K562 (cell line): ENCODE measurements around the gene MBNL2. TPM values are rescaled to one million over a fixed set of nuclear protein-coding genes. Genes with fewer than 3 reads are reported as not detected.

Source experiments
- SMC3 ChIP-seq: conservative IDR thresholded peaks from 2 replicates; pipeline ENCODE4 v1.6.1; 2011; ENCODE audit warnings: low read depth, low read length, improper control_type of control experiment; ENCODE audit not compliant: insufficient read depth
- polyA plus RNA-seq, 8 experiments: library from polyadenylated mRNA; depleted of rRNA in 4 of 8; stranded (reverse) in 5 of 8; unstranded in 3 of 8; fragments of >200 nt; fragmentation: Nextera tagmentation in 2 of 8; fragmentation: Illumina TruSeq in 1 of 8; extraction: Ambion mirVana in 2 of 8; extraction: Trizol in 1 of 8; gene quantifications; 2 replicates each; pipeline versions ENCODE4 v1.2.1 to v1.2.3, GENCODE V29; 2011 to 2014; ENCODE audit warnings: inconsistent platforms in 1 of 8, missing spikeins in 1 of 8
- total RNA-seq, 7 experiments: library from RNA; depleted of rRNA in 6 of 7; stranded (reverse); fragments of >200 nt in 6 of 7; fragmentation: Illumina TruSeq in 2 of 7; extraction: Trizol in 2 of 7; gene quantifications; 2 replicates each; pipeline versions ENCODE4 v1.2.1 to v1.2.3, GENCODE V29; 2011 to 2021; ENCODE audit warnings: low replicate concordance in 1 of 7
- TF ChIP-seq, protein P1 (sequence below), 2 experiments: fragments of 450-650 bp; formaldehyde crosslinking in 1 of 2; IDR thresholded peaks; 2 replicates each; pipeline versions ENCODE4 v1.4.0 to v1.6.1; 2014 to 2020; ENCODE audit warnings: mild to moderate bottlenecking in 2 of 2, borderline replicate concordance in 1 of 2, low read depth in 1 of 2

MBNL2 gene
- total and polyA plus RNA-seq, 9 of the 15 experiments (the other 6 are each of a cell fraction or from before 2014, with no cell fraction given), result 7.0 to 24.8 (median 13.8) TPM

DNA sequence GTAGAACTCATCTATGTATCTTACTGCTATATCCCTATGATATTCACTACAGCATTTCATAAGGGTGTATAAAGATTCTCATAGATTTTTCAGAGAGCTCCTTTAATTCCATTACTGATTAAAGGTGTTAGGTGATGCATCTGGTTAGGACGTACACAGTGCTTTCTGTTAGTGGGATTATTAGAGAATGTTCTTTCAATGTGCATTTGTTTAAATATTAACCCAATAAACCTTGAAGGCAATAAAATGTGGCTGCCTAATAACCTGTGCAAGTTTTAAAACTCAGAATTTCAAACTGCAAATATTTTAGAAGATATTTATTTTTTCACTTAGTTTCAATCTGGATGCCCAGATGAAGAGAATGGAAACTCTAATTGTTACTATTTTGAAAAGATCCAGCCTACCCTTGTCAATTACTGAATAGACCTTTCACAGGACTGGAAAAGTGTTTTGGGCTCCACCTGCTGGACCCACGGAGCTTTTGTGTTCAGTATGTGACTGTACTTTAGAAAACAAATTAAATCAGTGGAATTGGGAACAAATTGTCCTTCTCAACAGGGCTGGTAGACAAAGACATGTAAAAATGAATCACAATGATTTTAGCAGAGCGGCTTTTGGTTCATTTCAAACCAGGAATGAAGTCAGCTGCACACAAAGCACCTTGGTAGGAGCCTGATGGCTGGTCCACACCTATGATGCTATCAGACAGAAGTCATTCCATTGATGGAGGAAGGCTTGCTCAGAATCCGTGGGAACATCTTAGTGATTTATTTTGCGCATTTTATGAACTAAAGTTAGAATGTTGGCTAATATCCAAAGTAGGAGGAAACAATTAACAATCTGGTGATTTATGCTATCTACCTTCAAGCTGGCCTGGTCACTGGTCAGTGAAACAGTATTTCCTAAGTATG lies 122.4 kb downstream of the MBNL2 start (continued):
- TF ChIP-seq, protein P1, sequence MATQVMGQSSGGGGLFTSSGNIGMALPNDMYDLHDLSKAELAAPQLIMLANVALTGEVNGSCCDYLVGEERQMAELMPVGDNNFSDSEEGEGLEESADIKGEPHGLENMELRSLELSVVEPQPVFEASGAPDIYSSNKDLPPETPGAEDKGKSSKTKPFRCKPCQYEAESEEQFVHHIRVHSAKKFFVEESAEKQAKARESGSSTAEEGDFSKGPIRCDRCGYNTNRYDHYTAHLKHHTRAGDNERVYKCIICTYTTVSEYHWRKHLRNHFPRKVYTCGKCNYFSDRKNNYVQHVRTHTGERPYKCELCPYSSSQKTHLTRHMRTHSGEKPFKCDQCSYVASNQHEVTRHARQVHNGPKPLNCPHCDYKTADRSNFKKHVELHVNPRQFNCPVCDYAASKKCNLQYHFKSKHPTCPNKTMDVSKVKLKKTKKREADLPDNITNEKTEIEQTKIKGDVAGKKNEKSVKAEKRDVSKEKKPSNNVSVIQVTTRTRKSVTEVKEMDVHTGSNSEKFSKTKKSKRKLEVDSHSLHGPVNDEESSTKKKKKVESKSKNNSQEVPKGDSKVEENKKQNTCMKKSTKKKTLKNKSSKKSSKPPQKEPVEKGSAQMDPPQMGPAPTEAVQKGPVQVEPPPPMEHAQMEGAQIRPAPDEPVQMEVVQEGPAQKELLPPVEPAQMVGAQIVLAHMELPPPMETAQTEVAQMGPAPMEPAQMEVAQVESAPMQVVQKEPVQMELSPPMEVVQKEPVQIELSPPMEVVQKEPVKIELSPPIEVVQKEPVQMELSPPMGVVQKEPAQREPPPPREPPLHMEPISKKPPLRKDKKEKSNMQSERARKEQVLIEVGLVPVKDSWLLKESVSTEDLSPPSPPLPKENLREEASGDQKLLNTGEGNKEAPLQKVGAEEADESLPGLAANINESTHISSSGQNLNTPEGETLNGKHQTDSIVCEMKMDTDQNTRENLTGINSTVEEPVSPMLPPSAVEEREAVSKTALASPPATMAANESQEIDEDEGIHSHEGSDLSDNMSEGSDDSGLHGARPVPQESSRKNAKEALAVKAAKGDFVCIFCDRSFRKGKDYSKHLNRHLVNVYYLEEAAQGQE (IDR thresholded peaks at IDR 0.05; ENCODE audit: borderline replicate concordance), result peak; percentile 28; the same call in 1 of the 2 replicates
- TF ChIP-seq, protein P1 (CRISPR knock-in tag; IDR thresholded peaks at IDR 0.05; ENCODE audit: low read depth), result no peak
- TF ChIP-seq SMC3, result peak; percentile 55; the same call in 1 of the 2 replicates
